HEK293T (cell line): ENCODE data around the gene TCF15.

ENCODE experiments used
- CTCF ChIA-PET: fragments of 350-600 bp; formaldehyde crosslinking; extraction: SDS; loops from one replicate; lab custom pipeline; 2021; ENCODE audit warnings: antibody characterized with exemption, inconsistent platforms; lab: Yijun Ruan, JAX
- POLR2A ChIA-PET: fragments of 350-600 bp; formaldehyde crosslinking; extraction: SDS; loops from one replicate; lab custom pipeline; 2020; ENCODE audit warnings: antibody characterized with exemption, inconsistent platforms; lab: Yijun Ruan, JAX
- DNase-seq: peaks from one replicate; pipeline ENCODE4 v3.0.0; 2012; ENCODE audit warnings: mixed read lengths; ENCODE audit errors: extremely low spot score
- ARNT ChIP-seq: fragments of 450-650 bp; IDR thresholded peaks from 2 replicates; pipeline ENCODE4 v1.6.1; 2017; ENCODE audit warnings: mild to moderate bottlenecking
- BHLHE40 ChIP-seq: fragments of 450-650 bp; IDR thresholded peaks from 2 replicates; pipeline ENCODE4 v1.6.1; 2016; ENCODE audit warnings: mild to moderate bottlenecking, moderate library complexity, borderline replicate concordance
- CTBP1 ChIP-seq: fragments of 450-650 bp; IDR thresholded peaks from 2 replicates; pipeline ENCODE4 v1.6.1; 2016; ENCODE audit warnings: borderline replicate concordance
- ELF4 ChIP-seq: fragments of 450-650 bp; IDR thresholded peaks from 2 replicates; pipeline ENCODE4 v1.6.1; 2017; ENCODE audit warnings: antibody characterized with exemption
- FOXA1 ChIP-seq: fragments of 450-650 bp; IDR thresholded peaks from 2 replicates; pipeline ENCODE4 v1.6.1; 2016; ENCODE audit warnings: mild to moderate bottlenecking
- FOXK2 ChIP-seq: fragments of 450-650 bp; IDR thresholded peaks from 2 replicates; pipeline ENCODE4 v1.6.1; 2016; ENCODE audit warnings: mild to moderate bottlenecking
- FOXM1 ChIP-seq: fragments of 450-650 bp; IDR thresholded peaks from 2 replicates; pipeline ENCODE4 v1.6.1; 2017; ENCODE audit warnings: mild to moderate bottlenecking, borderline replicate concordance
- HDGF ChIP-seq: fragments of 450-650 bp; IDR thresholded peaks from 2 replicates; pipeline ENCODE4 v1.6.1; 2017; ENCODE audit warnings: antibody characterized with exemption, borderline replicate concordance
- L3MBTL2 ChIP-seq: fragments of 450-650 bp; conservative IDR thresholded peaks from 2 replicates; pipeline ENCODE4 v1.6.1; 2016; ENCODE audit warnings: mild to moderate bottlenecking
- LEF1 ChIP-seq: fragments of 450-650 bp; IDR thresholded peaks from 2 replicates; pipeline ENCODE4 v1.6.1; 2017; ENCODE audit warnings: mild to moderate bottlenecking, borderline replicate concordance
- NFRKB ChIP-seq: fragments of 450-650 bp; IDR thresholded peaks from 2 replicates; pipeline ENCODE4 v1.6.1; 2016; ENCODE audit warnings: mild to moderate bottlenecking, moderate library complexity
- SP1 ChIP-seq: fragments of 450-650 bp; IDR thresholded peaks from 2 replicates; pipeline ENCODE4 v1.6.1; 2017
- SUZ12 ChIP-seq: fragments of 450-650 bp; IDR thresholded peaks from 2 replicates; pipeline ENCODE4 v1.6.1; 2016; ENCODE audit warnings: mild to moderate bottlenecking
- TARDBP ChIP-seq: fragments of 450-650 bp; IDR thresholded peaks from 2 replicates; pipeline ENCODE4 v1.6.1; 2016
- ZNF384 ChIP-seq: fragments of 450-650 bp; IDR thresholded peaks from 2 replicates; pipeline ENCODE4 v1.6.1; 2016
- TF ChIP-seq, protein P1 (sequence below): fragments of 450-650 bp; IDR thresholded peaks from 2 replicates; pipeline ENCODE4 v1.6.1; 2016

Gene TCF15

DNA sequence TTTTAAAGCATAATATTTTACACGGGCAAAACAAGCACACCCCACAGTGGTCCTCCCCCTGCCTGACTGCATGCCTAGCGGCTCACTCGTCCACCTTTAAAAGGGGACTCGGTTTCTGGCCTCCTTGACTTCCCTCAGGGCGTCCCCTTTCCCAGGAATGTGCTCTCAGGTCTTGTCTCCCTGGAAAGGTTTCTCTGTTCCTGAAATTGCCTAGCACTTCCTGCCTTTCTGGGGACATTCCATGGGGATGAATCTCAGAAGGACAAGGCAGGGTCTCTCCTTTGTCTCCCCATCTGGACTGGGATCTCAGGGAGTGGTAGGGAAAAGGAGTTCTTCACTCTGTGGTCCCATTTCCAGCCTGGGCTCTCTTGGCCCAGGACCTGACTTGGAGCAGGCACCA lies 4.9 kb downstream of the TCF15 start:
- TF ChIP-seq ELF4: no peak
- no peak for TF ChIP-seq TARDBP
- no peak for TF ChIP-seq SP1
- TF ChIP-seq CTBP1: no peak
- TF ChIP-seq, protein P1, sequence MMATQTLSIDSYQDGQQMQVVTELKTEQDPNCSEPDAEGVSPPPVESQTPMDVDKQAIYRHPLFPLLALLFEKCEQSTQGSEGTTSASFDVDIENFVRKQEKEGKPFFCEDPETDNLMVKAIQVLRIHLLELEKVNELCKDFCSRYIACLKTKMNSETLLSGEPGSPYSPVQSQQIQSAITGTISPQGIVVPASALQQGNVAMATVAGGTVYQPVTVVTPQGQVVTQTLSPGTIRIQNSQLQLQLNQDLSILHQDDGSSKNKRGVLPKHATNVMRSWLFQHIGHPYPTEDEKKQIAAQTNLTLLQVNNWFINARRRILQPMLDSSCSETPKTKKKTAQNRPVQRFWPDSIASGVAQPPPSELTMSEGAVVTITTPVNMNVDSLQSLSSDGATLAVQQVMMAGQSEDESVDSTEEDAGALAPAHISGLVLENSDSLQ: no peak
- no peak for TF ChIP-seq SUZ12
- no peak for TF ChIP-seq FOXK2
- TF ChIP-seq NFRKB: no peak
- no peak for TF ChIP-seq LEF1
- no peak for TF ChIP-seq L3MBTL2
- TF ChIP-seq HDGF: no peak
- TF ChIP-seq ZNF384: no peak
- TF ChIP-seq ARNT: no peak
- TF ChIP-seq BHLHE40: no peak
- no peak for TF ChIP-seq FOXA1
- CTCF ChIA-PET: no interaction called here
- no peak for DNase-seq
- POLR2A ChIA-PET: no interaction called here

DNA sequence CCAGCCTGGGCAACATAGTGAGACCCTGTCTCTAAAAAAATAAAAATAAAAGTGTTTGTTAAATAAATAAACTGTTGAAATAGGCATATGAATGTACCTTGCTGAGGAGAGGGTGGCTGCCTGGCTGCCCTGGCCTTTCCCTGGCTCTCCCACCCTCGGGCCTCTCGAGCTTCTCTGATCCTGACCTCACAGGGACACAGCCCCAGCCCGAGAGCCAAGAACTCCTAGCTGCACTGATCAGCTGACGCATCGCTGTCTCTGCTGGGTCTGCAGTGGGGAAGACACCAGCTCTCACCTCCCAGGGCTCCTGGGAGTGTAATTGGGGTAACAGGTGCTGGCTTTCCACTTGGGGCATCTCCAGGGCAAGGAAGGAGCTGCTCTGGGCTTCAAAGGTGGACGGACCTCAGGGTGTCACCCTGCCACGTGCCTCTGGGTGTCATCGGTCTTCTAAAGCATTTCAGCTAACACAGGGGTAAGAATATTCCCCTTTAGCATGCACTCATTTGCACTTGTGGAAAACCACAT lies 6.9 kb downstream of the TCF15 start:
- CTCF ChIA-PET: interaction anchor here (1.8 kb wide), 1 partner anchor 42 kb away, joined by 6 read pairs; no protein-coding TSS in a partner anchor
- no peak for DNase-seq
- no peak for TF ChIP-seq LEF1
- no peak for TF ChIP-seq SP1
- no peak for TF ChIP-seq ARNT
- no peak for TF ChIP-seq L3MBTL2
- no peak for TF ChIP-seq FOXK2
- no peak for TF ChIP-seq HDGF
- no peak for TF ChIP-seq BHLHE40
- TF ChIP-seq ZNF384: no peak
- no peak for TF ChIP-seq SUZ12
- TF ChIP-seq CTBP1: no peak
- TF ChIP-seq FOXA1: no peak
- no peak for TF ChIP-seq ELF4
- TF ChIP-seq, protein P1: no peak
- TF ChIP-seq FOXM1: no peak
- no peak for TF ChIP-seq TARDBP
- no peak for TF ChIP-seq NFRKB
- POLR2A ChIA-PET: no interaction called here

DNA sequence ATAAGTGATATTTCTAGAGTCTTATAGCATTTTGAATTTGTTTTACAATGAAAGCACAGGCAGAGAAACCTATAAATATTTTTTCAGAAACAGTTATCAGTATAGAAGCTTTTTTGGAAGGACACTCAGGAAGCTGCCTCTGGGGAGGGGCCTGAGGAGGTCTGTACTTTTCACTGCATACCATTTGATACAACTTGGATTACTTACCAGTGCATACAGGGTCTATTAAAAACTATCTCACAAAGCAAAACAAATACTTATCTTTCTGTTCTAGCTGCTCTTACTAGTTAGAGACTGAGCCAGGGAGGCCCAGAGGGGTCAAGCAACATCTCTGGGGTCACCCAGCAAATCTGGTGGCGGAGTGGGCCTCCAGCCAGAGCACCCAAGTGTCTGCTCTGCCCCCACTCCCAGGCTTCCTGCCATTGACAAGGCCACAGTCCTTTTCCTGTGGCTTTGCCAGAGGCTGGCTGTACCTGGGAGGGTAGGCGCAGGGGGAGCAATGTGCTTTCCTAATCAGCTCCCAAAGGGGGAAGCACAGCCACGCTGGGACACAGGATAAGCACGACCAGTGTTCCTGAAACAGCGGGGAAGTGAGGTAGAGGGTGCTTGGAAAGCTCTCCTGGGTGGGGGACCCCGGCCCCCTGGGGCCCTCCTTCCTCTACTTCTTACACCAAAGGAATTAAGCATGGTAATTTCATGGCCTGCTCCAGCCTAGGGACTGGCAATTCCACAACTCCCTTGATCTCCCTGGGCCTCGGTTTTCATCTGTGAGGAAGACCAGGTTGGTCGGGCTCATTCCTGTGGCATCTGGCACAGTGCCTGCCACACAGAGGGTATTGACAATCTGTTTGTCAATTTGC lies 7.8 kb downstream of the TCF15 start:
- ChIA-PET CTCF (interaction anchor here (0.6 to 1.8 kb wide), 2 partner anchors 43 to 65 kb away, joined by 3 to 6 read pairs; no protein-coding TSS in a partner anchor), POLR2A (no interaction called here)
- TF ChIP-seq LEF1 (no peak), ZNF384 (no peak), FOXA1 (no peak), SP1 (no peak), CTBP1 (no peak), HDGF (no peak), ELF4 (no peak), SUZ12 (no peak), FOXK2 (no peak)
- TF ChIP-seq, protein P1: no peak
- DNase-seq: no peak

DNA sequence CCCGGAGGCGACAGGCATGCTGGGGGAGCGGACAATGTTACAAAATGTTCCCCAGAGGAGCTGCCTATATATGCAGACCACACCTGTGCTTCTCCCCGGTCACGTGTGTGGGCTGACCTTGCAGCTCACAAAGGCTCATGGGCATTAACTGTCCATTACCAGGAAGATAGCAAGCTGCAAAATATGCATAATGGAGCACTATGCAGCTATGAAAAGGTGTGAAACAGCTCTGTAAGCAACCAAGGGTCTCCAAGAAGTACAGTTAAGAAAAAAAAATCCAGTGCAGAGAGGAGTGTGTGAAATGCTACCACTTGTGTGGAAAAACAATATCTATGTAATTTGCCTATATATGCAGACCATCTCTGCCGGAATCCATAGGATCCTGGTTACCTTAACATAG lies 9.4 kb downstream of the TCF15 start:
- TF ChIP-seq SP1: no peak
- no peak for TF ChIP-seq BHLHE40
- no peak for TF ChIP-seq NFRKB
- TF ChIP-seq FOXM1: no peak
- no peak for TF ChIP-seq CTBP1
- no peak for TF ChIP-seq ZNF384
- no peak for TF ChIP-seq L3MBTL2
- TF ChIP-seq, protein P1: no peak
- no peak for TF ChIP-seq ARNT
- no peak for TF ChIP-seq ELF4
- no peak for TF ChIP-seq FOXA1
- DNase-seq: no peak
- CTCF ChIA-PET: interaction anchor here (0.7 kb wide), 1 partner anchor 103 kb away, joined by 3 read pairs; no protein-coding TSS in a partner anchor
- POLR2A ChIA-PET: no interaction called here

DNA sequence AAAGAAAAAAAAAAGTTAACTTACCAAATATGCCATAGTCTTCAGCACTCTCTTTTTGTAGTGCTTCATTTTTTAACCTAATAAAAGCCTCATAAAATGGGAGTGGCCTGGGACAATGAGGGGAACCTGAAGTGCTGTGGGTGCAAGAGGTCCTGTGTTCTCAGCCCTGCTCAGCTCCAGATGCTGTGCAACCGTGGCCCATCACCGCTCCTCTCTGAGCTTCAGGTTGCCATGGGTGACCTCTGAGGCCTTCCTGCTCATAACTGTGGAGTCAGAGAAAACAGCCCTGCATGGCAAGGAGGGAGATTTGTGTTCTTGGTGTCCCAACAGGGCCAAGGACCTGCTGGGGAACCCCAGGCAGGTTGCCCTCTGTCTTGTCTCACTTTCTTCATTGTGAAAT lies 10.0 kb downstream of the TCF15 start:
- DNase-seq: no peak
- TF ChIP-seq ZNF384 (no peak), NFRKB (no peak), FOXA1 (no peak), SP1 (no peak), HDGF (no peak), SUZ12 (no peak), ELF4 (no peak), FOXM1 (no peak), ARNT (no peak), BHLHE40 (no peak), FOXK2 (no peak), TARDBP (no peak), LEF1 (no peak), CTBP1 (no peak), L3MBTL2 (no peak)
- TF ChIP-seq, protein P1: no peak
- CTCF ChIA-PET: no interaction called here
- POLR2A ChIA-PET: no interaction called here
